SK-N-SH (cell line): ENCODE results near the gene CCDC197.

Source experiments
- EP300 ChIP-seq, 2 experiments: IDR thresholded peaks; 2 replicates each; pipeline versions ENCODE4 v1.4.0 to v1.6.1; 2012; ENCODE audit warnings: borderline replicate concordance in 1 of 2, low read depth in 1 of 2, low read length in 1 of 2
- FOSL2 ChIP-seq: IDR thresholded peaks from 2 replicates; pipeline ENCODE4 v1.4.0; 2012; ENCODE audit warnings: low read depth, mild to moderate bottlenecking, moderate library complexity, borderline replicate concordance
- FOXM1 ChIP-seq: IDR thresholded peaks from 2 replicates; pipeline ENCODE4 v1.4.0; 2012; ENCODE audit warnings: low read depth, mild to moderate bottlenecking
- GABPA ChIP-seq: IDR thresholded peaks from 2 replicates; pipeline ENCODE4 v1.4.0; 2012; ENCODE audit warnings: low read depth, mild to moderate bottlenecking
- MEF2A ChIP-seq: IDR thresholded peaks from 2 replicates; pipeline ENCODE4 v1.4.0; 2012; ENCODE audit warnings: low read depth, borderline replicate concordance
- POLR2AphosphoS5 ChIP-seq: IDR thresholded peaks from 2 replicates; pipeline ENCODE4 v1.6.1; 2012; ENCODE audit warnings: low read depth, low read length
- RAD21 ChIP-seq: IDR thresholded peaks from 2 replicates; pipeline ENCODE4 v1.6.1; 2012; ENCODE audit warnings: mild to moderate bottlenecking, low read length
- SMC3 ChIP-seq: IDR thresholded peaks from 2 replicates; pipeline ENCODE4 v1.6.1; 2012; ENCODE audit warnings: low read depth, low read length, improper control_type of control experiment
- YY1 ChIP-seq: IDR thresholded peaks from 2 replicates; pipeline ENCODE4 v1.4.0; 2012; ENCODE audit warnings: low read depth, mild to moderate bottlenecking
- TF ChIP-seq, protein P1 (sequence below): IDR thresholded peaks from 2 replicates; pipeline ENCODE4 v1.4.0; 2012; ENCODE audit warnings: low read depth, borderline replicate concordance
- TF ChIP-seq, protein P2 (sequence below): fragments of 200-600 bp; sonication (generic); IDR thresholded peaks from 2 replicates; pipeline ENCODE4 v1.6.1; 2017; ENCODE audit warnings: antibody characterized with exemption, mild to moderate bottlenecking, moderate library complexity
- TF ChIP-seq, protein P3 (sequence below): fragments of 150-350 bp; IDR thresholded peaks from 2 replicates; pipeline ENCODE4 v1.6.1; 2017; ENCODE audit warnings: antibody characterized with exemption, low read length, low read depth, borderline replicate concordance
- TF ChIP-seq, protein P4 (sequence below): IDR thresholded peaks from 2 replicates; pipeline ENCODE4 v1.4.0; 2012; ENCODE audit warnings: low read depth

DNA sequence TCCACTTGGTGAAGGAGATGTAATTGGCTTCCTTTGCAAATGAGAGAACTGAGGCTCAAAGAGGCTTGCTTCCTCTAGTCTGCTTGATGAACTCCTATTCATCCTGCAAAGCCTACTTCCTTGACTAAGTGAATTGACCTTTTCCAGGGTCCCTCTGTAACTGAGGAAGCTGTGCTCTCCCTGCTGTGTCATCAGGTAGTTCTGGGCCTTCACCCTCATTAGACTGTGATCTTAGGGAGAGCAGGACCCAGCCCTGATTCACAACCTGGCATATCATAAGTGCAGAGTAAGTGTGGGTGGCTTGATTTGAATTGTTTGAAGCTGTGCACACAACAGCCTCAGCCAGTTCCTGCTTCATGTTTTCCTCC is 37.0 kb upstream of the CCDC197 start:
- TF ChIP-seq, protein P1, sequence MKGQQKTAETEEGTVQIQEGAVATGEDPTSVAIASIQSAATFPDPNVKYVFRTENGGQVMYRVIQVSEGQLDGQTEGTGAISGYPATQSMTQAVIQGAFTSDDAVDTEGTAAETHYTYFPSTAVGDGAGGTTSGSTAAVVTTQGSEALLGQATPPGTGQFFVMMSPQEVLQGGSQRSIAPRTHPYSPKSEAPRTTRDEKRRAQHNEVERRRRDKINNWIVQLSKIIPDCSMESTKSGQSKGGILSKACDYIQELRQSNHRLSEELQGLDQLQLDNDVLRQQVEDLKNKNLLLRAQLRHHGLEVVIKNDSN, result no peak
- TF ChIP-seq, protein P2, sequence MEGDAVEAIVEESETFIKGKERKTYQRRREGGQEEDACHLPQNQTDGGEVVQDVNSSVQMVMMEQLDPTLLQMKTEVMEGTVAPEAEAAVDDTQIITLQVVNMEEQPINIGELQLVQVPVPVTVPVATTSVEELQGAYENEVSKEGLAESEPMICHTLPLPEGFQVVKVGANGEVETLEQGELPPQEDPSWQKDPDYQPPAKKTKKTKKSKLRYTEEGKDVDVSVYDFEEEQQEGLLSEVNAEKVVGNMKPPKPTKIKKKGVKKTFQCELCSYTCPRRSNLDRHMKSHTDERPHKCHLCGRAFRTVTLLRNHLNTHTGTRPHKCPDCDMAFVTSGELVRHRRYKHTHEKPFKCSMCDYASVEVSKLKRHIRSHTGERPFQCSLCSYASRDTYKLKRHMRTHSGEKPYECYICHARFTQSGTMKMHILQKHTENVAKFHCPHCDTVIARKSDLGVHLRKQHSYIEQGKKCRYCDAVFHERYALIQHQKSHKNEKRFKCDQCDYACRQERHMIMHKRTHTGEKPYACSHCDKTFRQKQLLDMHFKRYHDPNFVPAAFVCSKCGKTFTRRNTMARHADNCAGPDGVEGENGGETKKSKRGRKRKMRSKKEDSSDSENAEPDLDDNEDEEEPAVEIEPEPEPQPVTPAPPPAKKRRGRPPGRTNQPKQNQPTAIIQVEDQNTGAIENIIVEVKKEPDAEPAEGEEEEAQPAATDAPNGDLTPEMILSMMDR, result no peak
- TF ChIP-seq, protein P3, sequence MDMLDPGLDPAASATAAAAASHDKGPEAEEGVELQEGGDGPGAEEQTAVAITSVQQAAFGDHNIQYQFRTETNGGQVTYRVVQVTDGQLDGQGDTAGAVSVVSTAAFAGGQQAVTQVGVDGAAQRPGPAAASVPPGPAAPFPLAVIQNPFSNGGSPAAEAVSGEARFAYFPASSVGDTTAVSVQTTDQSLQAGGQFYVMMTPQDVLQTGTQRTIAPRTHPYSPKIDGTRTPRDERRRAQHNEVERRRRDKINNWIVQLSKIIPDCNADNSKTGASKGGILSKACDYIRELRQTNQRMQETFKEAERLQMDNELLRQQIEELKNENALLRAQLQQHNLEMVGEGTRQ, result no peak
- TF ChIP-seq MEF2A (no peak), POLR2AphosphoS5 (no peak), SMC3 (no peak), FOXM1 (no peak), EP300 (IDR thresholded peaks at IDR 0.05; ENCODE audit: borderline replicate concordance in 1 of 2, low read depth in 1 of 2, low read length in 1 of 2) (no peak), YY1 (no peak), GABPA (no peak), FOSL2 (no peak), RAD21 (no peak)
- TF ChIP-seq, protein P4, sequence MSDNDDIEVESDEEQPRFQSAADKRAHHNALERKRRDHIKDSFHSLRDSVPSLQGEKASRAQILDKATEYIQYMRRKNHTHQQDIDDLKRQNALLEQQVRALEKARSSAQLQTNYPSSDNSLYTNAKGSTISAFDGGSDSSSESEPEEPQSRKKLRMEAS, result no peak
